GM18873 (cell line): ENCODE measurements around the gene KCNK2.
"Not testable (repeated sequence)": the region's sequence is repeated elsewhere in the genome, so short reads cannot be mapped to it uniquely, and the experiment has no call there.

Source experiments
- ATAC-seq: cut with Tn5 transposase; IDR thresholded peaks from one replicate; pipeline ENCODE4 v1.9.1; 2021; ENCODE audit warnings: mild to moderate bottlenecking, moderate library complexity, moderate number of reproducible peaks; ENCODE audit not compliant: unreplicated experiment, low FRiP score

Gene KCNK2

DNA sequence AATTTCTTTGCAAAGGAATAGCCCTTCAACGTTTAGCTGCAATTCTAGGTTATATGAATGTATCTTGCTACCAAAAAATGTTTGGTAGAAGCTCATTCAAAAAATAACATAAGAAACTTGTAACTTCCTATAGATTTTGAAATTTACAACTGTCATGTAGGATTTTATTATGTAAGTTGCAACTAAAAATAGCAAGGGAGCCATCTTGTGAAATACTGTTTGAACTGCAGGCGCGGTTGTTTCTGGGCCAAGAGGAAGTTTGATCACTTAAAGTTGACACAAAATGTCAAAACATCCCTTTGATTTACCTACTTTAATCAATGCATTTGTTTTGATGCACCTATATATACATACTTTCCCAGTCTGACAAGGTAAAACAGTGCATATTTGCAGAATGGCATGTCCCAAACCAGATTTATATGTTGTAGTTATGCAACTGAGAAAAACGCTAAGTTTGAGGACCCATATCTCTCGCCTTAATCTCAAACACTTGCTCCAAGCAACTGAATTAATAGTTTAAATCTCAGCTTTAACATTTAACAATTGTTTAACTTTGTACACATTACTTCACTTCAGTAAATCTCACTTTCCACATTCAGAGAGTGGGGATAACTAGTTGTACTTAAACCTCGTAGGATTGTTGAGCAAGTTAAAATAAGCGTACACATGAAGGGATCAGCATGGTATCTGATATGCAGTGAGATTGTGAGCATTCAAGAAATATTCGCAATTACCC is 63.9 kb downstream of the KCNK2 start:
- no peak for ATAC-seq

DNA sequence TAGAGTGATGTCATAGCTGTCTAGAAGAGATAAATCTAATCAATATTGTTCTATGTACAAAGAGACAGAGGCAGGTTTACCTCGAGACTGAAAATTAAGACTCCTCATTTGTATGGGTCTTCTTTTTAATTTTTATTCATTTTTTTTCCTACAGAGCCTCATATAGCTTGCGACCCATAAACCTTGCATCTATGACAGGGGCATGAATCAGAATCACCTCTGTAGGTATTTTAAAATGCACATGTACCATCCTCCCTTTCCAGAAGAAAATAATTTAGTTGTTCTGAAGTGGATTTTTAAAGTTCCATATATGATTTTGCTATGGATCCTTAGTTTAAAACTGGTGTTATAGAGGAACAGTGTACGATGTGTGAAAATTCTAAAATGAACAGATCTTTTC is 64.5 kb downstream of the KCNK2 start:
- ATAC-seq: no peak

DNA sequence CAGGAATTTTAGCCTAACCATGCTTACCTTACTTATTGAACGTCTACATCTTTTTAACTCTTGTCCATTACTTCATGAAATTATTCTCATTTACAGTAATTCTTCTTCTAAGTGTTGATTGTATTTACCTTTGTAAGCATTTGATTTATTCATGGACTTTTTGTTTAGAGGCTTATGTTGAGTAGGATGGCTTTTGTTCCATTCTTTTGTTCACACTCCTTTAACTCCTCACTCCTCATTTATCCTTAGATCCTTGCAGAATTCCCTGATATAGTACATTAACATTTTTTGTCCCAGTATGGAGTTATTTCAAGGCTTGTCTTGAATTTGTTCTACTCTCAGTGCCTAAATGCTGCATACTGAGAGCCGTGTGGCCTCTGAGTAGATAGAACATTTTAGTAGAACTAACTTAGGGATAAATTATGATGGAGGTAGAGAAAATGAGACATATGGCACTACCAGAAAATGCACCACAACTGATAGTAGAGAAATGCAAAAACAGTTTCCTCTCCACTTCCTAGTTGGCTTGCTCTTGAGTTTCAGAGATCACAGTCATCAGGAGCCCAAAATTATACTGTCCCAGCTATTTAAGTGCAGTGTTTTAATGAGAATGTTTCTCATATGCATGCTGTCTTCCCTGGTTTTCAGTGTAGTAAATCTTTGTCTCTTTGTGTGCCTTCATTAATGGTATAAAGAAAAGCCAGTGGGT is 69.5 kb downstream of the KCNK2 start:
- ATAC-seq: no peak

DNA sequence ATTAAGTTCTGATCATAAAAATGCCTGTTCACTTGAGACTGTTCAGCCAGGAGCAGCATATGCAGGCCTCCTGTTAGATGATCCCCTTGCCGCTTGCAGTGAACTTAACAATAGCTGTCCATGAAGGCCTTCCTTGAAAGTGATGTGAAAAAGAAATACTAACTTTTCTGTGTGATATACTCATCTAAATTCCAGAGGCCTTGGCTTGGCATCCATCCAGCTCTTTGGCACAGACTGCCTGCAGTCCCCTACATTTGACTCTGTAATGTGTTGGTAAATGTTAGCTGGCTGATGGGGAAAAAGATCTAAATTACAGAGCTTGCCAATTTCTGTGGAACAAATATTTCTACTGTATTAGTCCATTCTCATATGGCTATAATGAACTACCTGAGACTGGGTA is 73.7 kb downstream of the KCNK2 start:
- ATAC-seq: no peak

DNA sequence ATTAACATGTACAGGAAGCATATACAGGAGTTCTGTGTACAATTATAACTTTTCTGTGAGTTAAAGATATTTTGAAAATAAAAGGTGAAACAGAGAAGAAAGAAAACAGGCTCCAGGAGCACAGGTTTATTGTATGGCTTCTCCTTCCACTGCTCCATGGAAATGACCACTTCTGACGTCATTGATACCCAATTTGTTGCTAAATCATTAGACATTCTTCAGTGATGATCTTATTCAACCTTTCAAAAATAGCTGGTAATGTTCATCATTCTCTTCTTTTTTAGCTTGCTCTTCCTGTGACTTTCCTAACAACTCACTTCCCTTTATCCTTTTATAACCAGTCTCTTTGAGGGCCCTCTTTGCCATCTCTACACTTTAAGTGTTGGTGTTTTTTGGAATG is 77.8 kb downstream of the KCNK2 start:
- no peak for ATAC-seq

DNA sequence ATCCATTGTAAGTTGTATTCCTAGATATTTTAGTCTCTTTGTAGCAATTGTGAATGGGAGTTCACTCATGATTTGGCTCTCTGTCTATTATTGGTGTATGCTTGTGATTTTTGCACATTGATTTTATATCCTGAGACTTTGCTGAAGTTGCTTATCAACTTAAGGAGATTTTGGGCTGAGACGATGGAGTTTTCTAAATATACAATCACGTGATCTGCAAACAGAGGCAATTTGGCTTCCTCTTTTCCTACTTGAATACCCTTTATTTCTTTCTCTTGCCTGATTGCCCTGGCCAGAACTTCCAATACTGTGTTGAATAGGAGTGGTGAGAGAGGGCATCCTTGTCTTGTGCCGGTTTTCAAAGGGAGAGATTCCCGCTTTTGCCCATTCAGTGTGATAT is 80.6 kb downstream of the KCNK2 start:
- not testable (repeated sequence) for ATAC-seq

DNA sequence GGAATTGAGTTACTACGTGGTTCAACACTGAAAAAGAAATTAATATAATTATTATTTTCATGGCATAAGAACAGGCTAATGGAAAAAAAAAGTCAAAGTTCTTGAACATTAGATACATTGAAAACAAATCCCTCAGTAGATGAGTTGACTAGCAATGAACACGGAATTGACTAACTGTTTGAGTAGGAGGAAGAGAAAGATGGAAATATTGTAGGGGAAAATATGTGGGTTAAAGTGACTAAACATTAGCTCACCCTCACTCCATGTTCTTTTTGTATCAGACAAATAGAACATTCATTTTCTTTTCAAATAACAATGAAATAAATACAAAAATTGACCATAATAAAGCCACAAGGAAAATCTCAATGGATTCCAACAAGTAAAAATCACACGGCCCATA is 84.3 kb downstream of the KCNK2 start:
- ATAC-seq: no peak

DNA sequence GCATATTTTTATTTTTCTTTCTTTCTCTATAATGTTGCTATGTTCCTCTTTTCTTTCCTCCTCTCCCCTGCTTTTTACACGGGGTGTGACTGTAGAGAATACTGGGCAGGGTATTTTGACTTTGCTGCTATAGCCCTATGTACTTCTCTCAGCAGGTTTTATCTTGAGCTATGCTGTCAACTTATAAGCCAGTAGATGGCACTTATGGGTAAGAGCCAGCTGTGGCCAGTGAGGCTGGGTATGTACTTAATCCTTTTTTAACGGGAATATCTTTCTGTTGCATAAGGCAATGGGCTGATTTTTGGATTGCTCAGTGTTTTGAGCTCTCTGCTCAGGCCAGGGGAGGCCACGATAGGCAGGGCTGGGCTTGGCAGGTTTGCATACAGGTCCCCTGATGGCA is 99.0 kb downstream of the KCNK2 start:
- ATAC-seq: no peak

DNA sequence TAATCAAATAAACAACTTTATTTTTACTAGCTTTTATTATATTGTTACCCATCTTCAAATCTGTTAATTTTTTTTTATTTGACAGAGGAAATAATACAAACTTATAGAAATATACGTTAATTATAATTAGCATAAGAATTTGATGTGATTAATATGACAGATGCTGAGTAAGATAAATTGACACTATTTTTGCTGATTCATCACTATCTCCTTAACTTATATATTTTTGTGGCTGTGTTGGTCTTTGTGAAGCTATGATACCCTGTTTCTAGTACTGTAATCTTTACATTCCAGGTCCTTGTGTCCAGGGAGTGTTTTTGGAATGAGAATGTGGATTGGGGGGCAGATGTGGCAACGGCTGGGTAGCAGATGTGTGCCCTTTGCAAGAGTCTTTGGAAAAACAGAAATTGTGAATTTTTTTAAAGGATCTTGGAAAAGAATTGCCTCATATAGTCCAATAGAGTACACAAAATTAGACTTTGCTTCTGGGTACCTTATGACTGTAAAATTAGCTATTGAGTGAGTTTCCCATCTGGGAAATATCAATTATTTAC is 102.6 kb downstream of the KCNK2 start:
- no peak for ATAC-seq

DNA sequence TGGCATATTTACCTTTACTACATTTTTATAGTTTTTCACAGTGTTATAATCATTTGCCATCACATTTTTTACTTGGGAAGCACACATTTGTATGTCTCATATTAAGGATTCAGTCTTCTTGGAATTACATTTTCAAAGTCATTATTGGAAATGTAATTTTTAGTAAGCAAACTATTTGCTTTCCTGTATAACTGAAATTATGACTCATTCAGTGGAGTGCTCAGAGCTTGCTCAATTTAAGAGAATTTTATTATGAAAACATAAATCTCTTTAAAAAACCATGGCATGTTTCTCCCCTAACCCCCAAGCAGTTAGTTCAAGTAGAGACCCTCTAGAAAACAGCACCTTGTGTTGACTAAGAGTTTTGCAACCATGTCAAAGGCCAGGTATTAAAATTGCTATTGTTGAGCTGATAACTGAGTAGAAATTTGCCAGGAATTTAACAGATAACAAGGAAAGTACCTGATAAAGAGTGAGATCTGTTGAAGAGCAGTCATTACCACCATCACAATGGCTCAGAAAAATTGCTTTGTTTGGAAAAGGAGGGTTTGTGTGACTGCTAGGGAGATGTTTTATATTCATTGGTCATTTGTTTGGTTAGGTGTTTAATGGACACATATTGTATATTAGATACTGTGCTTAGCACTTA is 105.9 kb downstream of the KCNK2 start:
- no peak for ATAC-seq

DNA sequence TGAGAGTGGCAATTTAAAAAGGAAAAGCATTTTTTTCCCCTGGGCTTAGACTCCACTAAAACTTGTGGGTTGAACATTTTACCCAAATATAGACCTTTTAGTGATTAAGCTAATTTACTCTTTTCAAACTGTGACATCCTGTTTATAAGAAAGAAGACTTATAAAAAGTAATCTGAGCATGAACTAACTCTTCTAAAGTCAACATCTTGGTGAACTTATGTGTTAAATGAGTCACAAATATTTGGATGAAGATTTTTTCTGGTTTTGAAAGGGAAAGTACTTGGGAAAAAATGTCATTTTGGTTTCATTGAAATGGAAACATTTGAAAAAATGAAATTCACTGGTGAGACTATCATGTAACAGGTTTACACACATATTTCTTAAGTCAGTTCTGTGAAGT is 109.8 kb downstream of the KCNK2 start:
- no peak for ATAC-seq

DNA sequence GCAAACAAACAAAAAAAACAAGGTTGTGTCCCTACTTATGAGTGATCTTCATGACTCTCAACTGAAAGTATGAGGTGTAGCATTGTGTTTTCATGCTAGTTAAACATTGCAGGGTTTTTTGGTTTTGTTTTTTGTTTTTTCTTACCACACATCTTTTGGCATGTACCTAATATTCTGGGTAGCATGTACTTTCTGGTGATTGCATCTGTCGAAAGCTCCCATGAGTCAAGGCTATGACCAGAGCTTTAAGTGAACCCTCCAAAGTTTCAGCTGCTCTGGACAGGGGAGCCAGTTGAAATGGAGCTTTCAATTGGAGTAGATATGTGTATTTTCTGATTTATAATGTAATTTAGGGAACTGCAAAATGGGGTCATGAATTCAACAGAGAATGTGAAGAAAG is 115.5 kb downstream of the KCNK2 start:
- ATAC-seq: no peak

DNA sequence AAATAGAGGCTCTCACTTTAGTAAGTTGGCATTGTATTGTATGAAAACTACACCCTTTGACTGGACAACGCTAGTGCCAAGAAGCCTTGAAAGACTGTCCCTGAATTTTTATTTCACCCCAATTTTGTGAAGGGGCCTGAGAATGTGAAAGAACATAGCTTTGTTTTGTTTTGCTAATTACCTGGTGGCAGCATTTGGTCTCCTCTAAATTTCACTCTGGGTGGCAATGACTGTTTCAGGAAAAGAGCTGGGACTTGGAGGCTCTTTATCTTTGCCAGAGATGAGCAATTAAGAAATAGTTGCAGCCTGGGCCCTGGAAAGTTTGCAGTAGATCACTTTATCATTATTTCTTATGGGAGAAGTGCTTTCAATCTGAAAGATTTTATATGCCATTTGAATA is 117.6 kb downstream of the KCNK2 start:
- no peak for ATAC-seq

DNA sequence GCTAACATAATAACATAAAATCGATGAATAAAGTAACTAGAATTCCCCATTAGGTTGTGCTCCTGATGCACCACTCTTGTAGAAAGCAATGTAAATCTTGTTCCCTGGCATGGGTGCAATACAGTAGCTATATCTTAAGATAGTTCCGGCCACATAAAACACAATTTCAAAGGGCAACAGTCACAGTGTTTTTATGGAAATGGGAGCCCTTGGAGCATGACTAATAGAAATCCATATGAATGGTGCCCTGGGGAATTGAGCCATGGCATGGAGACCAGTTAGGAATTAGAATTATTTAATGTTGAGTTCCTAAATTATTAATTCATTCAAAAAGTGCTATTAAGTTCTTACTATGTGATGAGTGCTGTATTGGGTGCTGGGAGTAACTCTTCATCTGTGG is 118.7 kb downstream of the KCNK2 start:
- ATAC-seq: no peak

DNA sequence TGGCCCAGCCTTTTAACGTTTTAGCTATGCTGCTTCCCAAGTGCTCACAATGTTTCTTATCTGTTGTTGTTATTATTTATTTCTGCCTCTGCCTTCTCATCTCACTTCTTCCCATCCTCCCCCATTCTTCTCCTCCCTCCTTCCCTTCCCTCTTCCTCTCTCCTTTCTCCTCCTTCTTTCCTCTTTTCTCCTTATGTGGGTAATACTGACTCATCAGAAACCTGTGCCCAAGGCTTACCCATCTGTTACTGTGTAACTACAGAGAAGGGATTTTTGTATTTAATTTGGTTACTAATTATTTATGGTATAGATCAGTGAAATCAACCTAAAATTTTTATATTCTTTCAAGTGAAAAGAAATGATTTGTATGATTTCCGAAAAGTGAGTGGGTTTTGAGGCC is 120.3 kb downstream of the KCNK2 start:
- ATAC-seq: no peak

DNA sequence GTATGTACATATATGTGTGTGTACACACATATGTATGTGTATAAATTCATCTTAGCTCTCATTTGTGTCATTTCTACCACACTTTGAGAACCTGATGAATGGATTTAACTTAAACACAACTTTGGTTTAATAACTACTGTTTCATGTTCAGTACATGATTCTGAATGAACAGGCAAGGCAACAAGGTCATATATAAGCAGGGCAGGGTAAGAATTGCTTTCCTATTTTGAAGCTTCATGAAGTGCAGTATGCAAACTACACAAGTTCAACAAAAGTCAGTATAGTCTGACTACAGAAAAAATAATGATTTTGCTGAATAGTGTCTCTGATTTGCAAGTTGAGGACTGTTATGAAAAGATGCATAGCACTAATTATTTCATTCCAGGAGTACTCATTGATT is 127.6 kb downstream of the KCNK2 start:
- no peak for ATAC-seq

DNA sequence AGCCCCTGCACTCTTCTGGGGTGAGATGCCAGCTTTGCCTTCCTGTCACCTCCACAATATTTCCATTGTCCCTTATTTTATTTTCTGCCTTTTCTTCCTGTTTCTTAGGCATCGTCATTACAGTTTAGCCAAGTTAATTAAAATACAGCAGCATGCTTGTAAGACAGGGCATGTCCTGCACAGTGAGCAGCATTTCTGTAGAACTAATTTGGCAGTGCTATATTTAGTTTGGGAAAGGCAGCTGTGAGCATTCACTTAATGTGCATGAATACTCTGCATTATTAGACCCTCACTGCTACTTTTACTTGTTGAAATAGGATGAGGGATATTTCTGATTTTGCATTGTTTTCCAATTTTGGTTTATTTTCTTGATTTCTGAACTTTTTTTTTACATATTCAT is 133.3 kb downstream of the KCNK2 start:
- no peak for ATAC-seq

DNA sequence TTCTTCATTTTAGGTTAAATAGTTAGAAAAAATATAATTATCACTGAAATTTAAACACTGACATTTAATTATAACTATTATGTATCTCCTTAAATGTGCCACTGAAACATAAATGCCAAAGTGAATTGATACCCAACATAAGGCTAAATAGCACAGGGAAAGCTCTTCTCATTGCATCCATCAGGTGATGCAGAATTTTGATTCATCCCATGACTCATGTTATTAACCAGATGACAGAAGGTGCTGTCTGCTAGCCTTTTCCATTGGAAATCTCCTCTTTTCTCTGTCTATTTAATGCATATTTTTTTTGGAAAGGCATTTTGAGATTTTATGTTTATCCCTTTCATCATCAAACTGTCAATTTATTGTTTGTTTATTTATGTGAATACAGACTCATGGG is 136.8 kb downstream of the KCNK2 start:
- ATAC-seq: no peak

DNA sequence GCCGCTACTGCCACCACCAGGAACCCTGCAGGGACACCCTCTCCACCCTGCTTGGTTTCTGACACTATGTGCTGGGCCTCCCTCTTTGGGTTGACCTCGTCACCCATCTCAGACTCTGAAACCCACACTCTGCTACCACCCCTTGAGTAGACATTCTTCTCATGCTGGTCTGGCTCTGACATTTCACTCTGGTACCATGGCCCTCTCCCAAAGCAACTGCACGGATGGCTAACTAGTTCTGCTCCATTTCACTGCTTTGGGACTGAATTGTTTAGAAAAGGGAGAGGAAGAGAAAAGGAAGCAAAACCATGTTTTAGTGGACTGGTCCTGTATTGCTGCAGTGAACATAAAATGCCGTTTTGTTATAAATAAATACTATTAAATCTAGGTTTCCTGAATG is 137.8 kb downstream of the KCNK2 start:
- ATAC-seq: no peak

DNA sequence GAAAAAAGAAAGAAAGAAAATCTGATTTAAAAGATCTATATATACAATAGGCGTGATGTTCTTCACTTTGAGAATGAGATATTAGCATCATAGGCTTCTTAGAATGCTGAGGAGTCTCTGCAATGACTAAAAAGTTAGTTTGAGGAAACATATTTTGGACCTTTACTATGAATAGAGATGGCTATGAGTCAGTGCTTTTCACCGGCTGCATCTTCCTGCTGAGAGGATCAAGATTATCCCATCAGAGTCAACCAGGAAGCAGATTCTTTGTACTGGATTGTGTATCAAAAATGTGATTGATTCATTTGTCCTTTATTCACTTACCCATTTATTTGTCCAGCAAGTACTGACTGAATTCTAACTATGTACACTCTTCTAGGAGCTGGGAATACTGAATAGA is 144.2 kb downstream of the KCNK2 start:
- no peak for ATAC-seq

DNA sequence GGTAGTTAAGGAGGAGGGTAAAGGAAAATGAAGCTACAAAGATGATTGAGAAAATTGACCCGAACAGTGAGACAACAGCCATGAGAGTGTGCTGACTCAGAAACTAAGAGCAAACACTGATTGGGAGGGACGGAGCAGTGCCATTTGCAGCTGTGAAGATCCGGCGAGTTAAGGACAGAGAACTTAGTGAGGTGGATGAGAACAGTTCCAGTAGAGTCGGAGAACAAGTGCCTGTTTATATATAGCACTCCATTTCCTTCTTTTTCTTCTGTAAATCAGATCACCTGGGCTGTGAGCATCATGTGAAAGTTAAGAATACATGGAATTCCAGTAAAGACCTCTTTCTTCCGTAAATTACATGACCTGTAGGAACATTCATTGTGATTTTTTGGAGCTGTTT is 145.7 kb downstream of the KCNK2 start:
- ATAC-seq: no peak

DNA sequence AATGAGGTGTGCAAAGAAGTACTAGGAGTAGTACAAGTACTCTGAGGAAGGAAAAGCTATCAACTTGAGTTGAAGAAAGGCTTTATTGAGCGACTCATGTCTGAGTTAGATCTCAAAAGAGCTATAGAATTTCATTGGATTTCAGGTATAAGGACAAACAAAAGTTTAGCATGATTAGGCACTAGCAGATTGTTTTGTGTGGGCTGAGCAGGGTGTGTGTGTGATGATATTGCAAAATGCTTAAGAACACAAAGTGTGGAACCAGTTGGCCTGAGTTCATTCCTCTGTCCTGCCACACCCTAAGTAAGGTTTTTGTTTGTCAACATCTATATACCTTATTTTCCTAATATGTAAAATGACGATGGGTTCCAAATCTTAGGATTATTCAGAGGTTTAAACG is 158.9 kb downstream of the KCNK2 start:
- no peak for ATAC-seq
